CD14-positive monocyte (primary cell): ENCODE data around the gene KISS1R. TPM values are rescaled to one million over a fixed set of nuclear protein-coding genes. Genes with fewer than 3 reads are reported as not detected.

Experiments
- DNase-seq, 3 donors: peaks; one replicate each; pipeline ENCODE4 v3.0.0-alpha.2; 2011 to 2022
- H2AFZ ChIP-seq: 2 replicates; pipeline ENCODE4 v1.6.0; 2012; ENCODE audit warnings: mild to moderate bottlenecking, low read depth, low read length, inconsistent platforms; ENCODE audit not compliant: insufficient read depth, poor library complexity, severe bottlenecking
- H3K27ac ChIP-seq, 2 donors: 1 replicate in 1 of 2; 2 replicates in 1 of 2; pipeline ENCODE4 v1.5.1; 2012 to 2013; ENCODE audit warnings: low read length in 2 of 2, control low read depth in 1 of 2, inconsistent platforms in 1 of 2, low read depth in 1 of 2, mild to moderate bottlenecking in 1 of 2
- H3K27me3 ChIP-seq, 2 donors: one replicate each; pipeline versions ENCODE4 v1.6.0 to v1.6.1; 2011 to 2013; ENCODE audit warnings: low read length in 2 of 2; ENCODE audit not compliant: control insufficient read depth in 2 of 2, insufficient read depth in 2 of 2
- H3K36me3 ChIP-seq, 2 donors: replicated peaks in 1 of 2; 1 replicate in 1 of 2; 2 replicates in 1 of 2; pipeline versions ENCODE4 v1.5.1 to v1.6.1; 2012 to 2013; ENCODE audit warnings: low read length in 2 of 2, control low read depth in 1 of 2, inconsistent platforms in 1 of 2, mild to moderate bottlenecking in 1 of 2; ENCODE audit not compliant: insufficient read depth in 2 of 2, control insufficient read depth in 1 of 2
- H3K4me1 ChIP-seq, 2 donors: 1 replicate in 1 of 2; 2 replicates in 1 of 2; pipeline versions ENCODE4 v1.5.1 to v1.6.1; 2012 to 2013; ENCODE audit warnings: low read length in 2 of 2, control low read depth in 1 of 2, inconsistent platforms in 1 of 2, mild to moderate bottlenecking in 1 of 2, moderate library complexity in 1 of 2; ENCODE audit not compliant: insufficient read depth in 2 of 2, control insufficient read depth in 1 of 2
- H3K4me2 ChIP-seq: replicated peaks from 2 replicates; pipeline ENCODE3; 2012; ENCODE audit warnings: low read length, moderate library complexity, mild to moderate bottlenecking; ENCODE audit not compliant: poor library complexity, severe bottlenecking; ENCODE audit errors: extremely low read depth
- H3K4me3 ChIP-seq, 3 experiments: fragments of 200-600 bp in 1 of 3; sonication (generic) in 1 of 3; replicated peaks in 1 of 3; 1 replicate in 2 of 3; 2 replicates in 1 of 3; pipeline ENCODE4 v1.5.1; 2011 to 2013; ENCODE audit warnings: low read length in 3 of 3, mild to moderate bottlenecking in 3 of 3, control low read depth in 2 of 3, low read depth in 2 of 3, inconsistent platforms in 1 of 3, moderate library complexity in 1 of 3
- H3K79me2 ChIP-seq: 2 replicates; pipeline ENCODE4 v1.6.0; 2012; ENCODE audit warnings: mild to moderate bottlenecking, control low read depth, inconsistent platforms, low read length, moderate library complexity; ENCODE audit not compliant: insufficient read depth
- H3K9ac ChIP-seq: 2 replicates; pipeline ENCODE4 v1.6.0; 2017; ENCODE audit warnings: low read length, mild to moderate bottlenecking; ENCODE audit not compliant: insufficient read depth, poor library complexity, severe bottlenecking
- H3K9me3 ChIP-seq, 2 donors: replicated peaks in 1 of 2; 1 replicate in 1 of 2; 2 replicates in 1 of 2; pipeline versions ENCODE4 v1.5.1 to v1.6.1; 2012 to 2013; ENCODE audit warnings: low read length in 2 of 2, control low read depth in 1 of 2; ENCODE audit not compliant: control insufficient read depth in 1 of 2, insufficient read depth in 1 of 2
- H4K20me1 ChIP-seq: 2 replicates; pipeline ENCODE4 v1.6.0; 2012; ENCODE audit warnings: mild to moderate bottlenecking, low read length, control low read depth, moderate library complexity; ENCODE audit not compliant: insufficient read depth
- H3K27ac Mint-ChIP-seq, 7 donors: one replicate each; pipeline ENCODE4 v1.8.0; 2020; ENCODE audit warnings: mild to moderate bottlenecking in 7 of 7, mixed read lengths in 7 of 7, moderate library complexity in 6 of 7, inconsistent platforms in 2 of 7
- H3K27me3 Mint-ChIP-seq, 3 donors: one replicate each; pipeline ENCODE4 v1.8.0; 2021 to 2022; ENCODE audit warnings: low read depth in 3 of 3, mild to moderate bottlenecking in 3 of 3, mixed read lengths in 3 of 3, moderate library complexity in 3 of 3, inconsistent platforms in 1 of 3
- H3K36me3 Mint-ChIP-seq, 2 donors: one replicate each; pipeline ENCODE4 v1.8.0; 2020; ENCODE audit warnings: mixed read lengths in 2 of 2, inconsistent platforms in 1 of 2, mild to moderate bottlenecking in 1 of 2
- H3K4me1 Mint-ChIP-seq: one replicate; pipeline ENCODE4 v1.8.0; 2020; ENCODE audit warnings: mild to moderate bottlenecking, mixed read lengths
- H3K4me3 Mint-ChIP-seq, 2 donors: one replicate each; pipeline ENCODE4 v1.8.0; 2020; ENCODE audit warnings: mild to moderate bottlenecking in 2 of 2, mixed read lengths in 2 of 2, moderate library complexity in 1 of 2
- H3K9me3 Mint-ChIP-seq, 7 donors: one replicate each; pipeline ENCODE4 v1.8.0; 2020 to 2022; ENCODE audit warnings: mixed read lengths in 7 of 7, mild to moderate bottlenecking in 6 of 7, moderate library complexity in 6 of 7, inconsistent platforms in 2 of 7
- CTCF ChIP-seq: fragments of 200-600 bp; IDR thresholded peaks from one replicate; pipeline ENCODE4 v1.8.0; 2022; ENCODE audit warnings: antibody characterized with exemption, mild to moderate bottlenecking
- WGBS: methylation state at CpG from one replicate; pipeline ENCODE4 v1.1.5; 2013; ENCODE audit warnings: missing lambda C conversion rate; ENCODE audit not compliant: insufficient coverage; 5-methylcytosine and 5-hydroxymethylcytosine counted together
- intact Hi-C, 2 donors: fragments of 100-400 bp; cut with micrococcal nuclease; formaldehyde crosslinking; loops; one replicate each; pipeline versions ENCODE4 v1.15.0 to v1.15.1; 2023
- polyA plus RNA-seq, 3 donors: library from polyadenylated mRNA; depleted of rRNA in 1 of 3; unstranded in 2 of 3; stranded (reverse) in 1 of 3; fragments of 300-500 nt in 2 of 3; fragments of >200 nt in 1 of 3; fragmentation: Illumina TruSeq in 2 of 3; gene quantifications; 1 replicate in 2 of 3; 2 replicates in 1 of 3; pipeline ENCODE4 v1.2.3, GENCODE V29; 2012 to 2021

KISS1R gene
- polyA plus RNA-seq, 3 donors = not detected

DNA sequence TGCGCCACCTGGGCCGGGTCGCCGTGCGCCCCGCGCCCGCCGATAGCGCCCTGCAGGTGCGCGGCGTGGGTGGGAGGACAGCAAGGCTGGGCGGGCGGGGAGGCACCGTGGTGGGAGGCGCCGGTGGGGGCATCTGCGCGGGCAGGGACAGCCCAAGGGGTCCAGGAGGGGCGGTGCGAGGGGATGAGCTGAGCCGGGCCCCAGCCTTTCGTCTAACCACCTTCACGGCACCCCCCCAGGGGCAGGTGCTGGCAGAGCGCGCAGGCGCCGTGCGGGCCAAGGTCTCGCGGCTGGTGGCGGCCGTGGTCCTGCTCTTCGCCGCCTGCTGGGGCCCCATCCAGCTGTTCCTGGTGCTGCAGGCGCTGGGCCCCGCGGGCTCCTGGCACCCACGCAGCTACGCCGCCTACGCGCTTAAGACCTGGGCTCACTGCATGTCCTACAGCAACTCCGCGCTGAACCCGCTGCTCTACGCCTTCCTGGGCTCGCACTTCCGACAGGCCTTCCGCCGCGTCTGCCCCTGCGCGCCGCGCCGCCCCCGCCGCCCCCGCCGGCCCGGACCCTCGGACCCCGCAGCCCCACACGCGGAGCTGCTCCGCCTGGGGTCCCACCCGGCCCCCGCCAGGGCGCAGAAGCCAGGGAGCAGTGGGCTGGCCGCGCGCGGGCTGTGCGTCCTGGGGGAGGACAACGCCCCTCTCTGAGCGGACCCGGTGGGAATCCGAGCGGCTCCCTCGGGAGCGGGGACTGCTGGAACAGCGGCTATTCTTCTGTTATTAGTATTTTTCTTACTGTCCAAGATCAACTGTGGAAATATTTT lies 3.1 kb downstream of the KISS1R start:
- Histone ChIP-seq H3K27me3 (peaks cover 23 to 47% of the 10 kb centered on the region in 2 donors), H3K36me3 (no peaks in the 10 kb centered on the region), H2AFZ (peak overlapping the region; percentile 37), H3K4me2 (peak overlapping the region; percentile 74), H3K4me1 (peaks cover 48 to 61% of the 10 kb centered on the region in 2 donors), H3K4me3 (peak overlapping the region in 1 of 3 experiments; percentile 55), H3K79me2 (peaks cover 16% of the 10 kb centered on the region), H3K9ac (peak overlapping the region; percentile 8), H4K20me1 (peaks cover 9% of the 10 kb centered on the region), H3K9me3 (no peaks in the 10 kb centered on the region), H3K27ac (no peak overlapping the region)
- WGBS = under 1% methylated on average over 70 of the region's 84 CpGs
- no peak for TF ChIP-seq CTCF
- no peak overlapping the region for H3K27ac Mint-ChIP-seq
- peaks cover 0 to 7% (median 3%) of the 10 kb centered on the region in 7 donors for H3K9me3 Mint-ChIP-seq
- DNase-seq = peak in 2 of 3 donors; percentile 28 to 38
- intact Hi-C loops = loop anchor here (2.0 to 10.0 kb wide), 3 partner anchors 57 to 325 kb away; partner anchors contain the start of genes ATP5F1D (in 1 of the 2) and MIDN (in 1 of the 2)
- H3K27me3 Mint-ChIP-seq = peaks cover 45 to 62% (median 56%) of the 10 kb centered on the region in 3 donors
- peaks cover 0 to 2% of the 10 kb centered on the region in 2 donors for H3K36me3 Mint-ChIP-seq
- H3K4me1 Mint-ChIP-seq = peaks cover 30% of the 10 kb centered on the region
- H3K4me3 Mint-ChIP-seq = peak overlapping the region; percentile 39 to 86

GRCh38 chr19:924553-925086 lies 7.5 kb downstream of the KISS1R start:
- peak overlapping the region in 1 of 2 donors; percentile 87 for H3K27ac ChIP-seq
- peaks cover 26% of the 10 kb centered on the region for H4K20me1 ChIP-seq
- peaks cover 0 to 2% of the 10 kb centered on the region in 2 donors for H3K36me3 ChIP-seq
- peak overlapping the region in 1 of 7 donors; percentile 68 for H3K27ac Mint-ChIP-seq
- 14% methylated on average over 17 of the region's 31 CpGs for WGBS
- peaks cover 56% of the 10 kb centered on the region for H3K79me2 ChIP-seq
- peak overlapping the region; percentile 99 for H3K4me2 ChIP-seq
- H3K9me3 Mint-ChIP-seq = peaks cover 0 to 4% (median 2%) of the 10 kb centered on the region in 7 donors
- no peaks in the 10 kb centered on the region for H3K9me3 ChIP-seq
- H3K36me3 Mint-ChIP-seq = peaks cover 2 to 7% of the 10 kb centered on the region in 2 donors
- no peak for DNase-seq
- H3K27me3 ChIP-seq = peaks cover 4 to 17% of the 10 kb centered on the region in 2 donors
- intact Hi-C loops = loop anchor here in 1 of 2 donors (5.0 to 10.0 kb wide), 2 partner anchors 178 to 320 kb away; partner anchors contain the start of genes ATP5F1D, GPX4 and MIDN
- peak overlapping the region; percentile 88 for H3K9ac ChIP-seq
- H3K4me1 Mint-ChIP-seq = peaks cover 40% of the 10 kb centered on the region
- no peak for TF ChIP-seq CTCF
- peak overlapping the region; percentile 95 for H2AFZ ChIP-seq
- H3K27me3 Mint-ChIP-seq = peaks cover 17 to 24% (median 23%) of the 10 kb centered on the region in 3 donors
- H3K4me3 Mint-ChIP-seq = peak overlapping the region; percentile 84 to 87
- H3K4me3 ChIP-seq = peak overlapping the region; percentile 89 to 99 (median 90)
- peaks cover 47 to 52% of the 10 kb centered on the region in 2 donors for H3K4me1 ChIP-seq
